H9 (cell line): ENCODE measurements around the gene AQP9. TPM values are rescaled to one million over a fixed set of nuclear protein-coding genes. Genes with fewer than 3 reads are reported as not detected.

Experiments used
- DNase-seq: peaks from one replicate; pipeline ENCODE4 v3.0.0-alpha.2; 2017
- H2AFZ ChIP-seq: one replicate; pipeline ENCODE4 v1.6.1; 2013; ENCODE audit warnings: mild to moderate bottlenecking, low read length, control low read depth, moderate library complexity
- H2AK5ac ChIP-seq: 2 replicates; pipeline ENCODE4 v1.6.1; 2013; ENCODE audit warnings: low read length, control low read depth, mixed read lengths; ENCODE audit not compliant: insufficient read length
- H2BK120ac ChIP-seq: one replicate; pipeline ENCODE4 v1.6.1; 2013; ENCODE audit warnings: low read depth, mild to moderate bottlenecking, low read length, control low read depth, inconsistent platforms; ENCODE audit not compliant: poor library complexity, severe bottlenecking
- H2BK12ac ChIP-seq: 2 replicates; pipeline ENCODE4 v1.6.1; 2013; ENCODE audit warnings: low read length, control low read depth, mixed read lengths, low read depth; ENCODE audit not compliant: insufficient read length
- H2BK15ac ChIP-seq: 2 replicates; pipeline ENCODE4 v1.6.1; 2013; ENCODE audit warnings: low read depth, low read length, control low read depth
- H2BK20ac ChIP-seq: one replicate; pipeline ENCODE4 v1.6.1; 2013; ENCODE audit warnings: low read depth, mild to moderate bottlenecking, low read length, control low read depth, inconsistent platforms; ENCODE audit not compliant: poor library complexity, severe bottlenecking
- H2BK5ac ChIP-seq: 2 replicates; pipeline ENCODE4 v1.6.1; 2013; ENCODE audit warnings: low read length, control low read depth, mixed read lengths; ENCODE audit not compliant: insufficient read length
- H3K14ac ChIP-seq: 2 replicates; pipeline ENCODE4 v1.6.1; 2013; ENCODE audit warnings: low read length, control low read depth; ENCODE audit not compliant: insufficient read depth
- H3K18ac ChIP-seq: 2 replicates; pipeline ENCODE4 v1.6.1; 2013; ENCODE audit warnings: low read depth, mild to moderate bottlenecking, mixed read lengths, low read length, control low read depth; ENCODE audit not compliant: insufficient read length
- H3K23ac ChIP-seq: 2 replicates; pipeline ENCODE4 v1.6.1; 2013; ENCODE audit warnings: low read length, control low read depth, mixed read lengths, low read depth; ENCODE audit not compliant: insufficient read length
- H3K23me2 ChIP-seq: 2 replicates; pipeline ENCODE4 v1.6.1; 2013; ENCODE audit warnings: low read depth, mild to moderate bottlenecking, mixed read lengths, low read length, control low read depth; ENCODE audit not compliant: insufficient read length, poor library complexity, severe bottlenecking
- H3K27ac ChIP-seq: 2 replicates; pipeline ENCODE4 v1.5.1; 2013; ENCODE audit warnings: low read length, control low read depth, mixed read lengths, low read depth; ENCODE audit not compliant: insufficient read length
- H3K27me3 ChIP-seq: 2 replicates; pipeline ENCODE4 v1.6.1; 2013; ENCODE audit warnings: low read length, control low read depth, inconsistent platforms; ENCODE audit not compliant: insufficient read depth
- H3K4ac ChIP-seq: 2 replicates; pipeline ENCODE4 v1.6.1; 2013; ENCODE audit warnings: low read depth, mild to moderate bottlenecking, control low read depth, inconsistent platforms, low read length, moderate library complexity
- H3K4me1 ChIP-seq: 2 replicates; pipeline ENCODE4 v1.6.1; 2013; ENCODE audit warnings: low read length, control low read depth, inconsistent platforms; ENCODE audit not compliant: insufficient read depth
- H3K4me2 ChIP-seq: 2 replicates; pipeline ENCODE4 v1.6.1; 2013; ENCODE audit warnings: low read length, control low read depth, mixed read lengths; ENCODE audit not compliant: insufficient read length, insufficient read depth
- H3K56ac ChIP-seq: 2 replicates; pipeline ENCODE4 v1.6.1; 2013; ENCODE audit warnings: low read depth, mild to moderate bottlenecking, mixed read lengths, low read length, control low read depth; ENCODE audit not compliant: insufficient read length
- H3K79me1 ChIP-seq: 2 replicates; pipeline ENCODE4 v1.6.1; 2013; ENCODE audit warnings: low read depth, mild to moderate bottlenecking, moderate library complexity, low read length, control low read depth, inconsistent platforms; ENCODE audit not compliant: insufficient read depth, poor library complexity, severe bottlenecking
- H3K79me2 ChIP-seq: 2 replicates; pipeline ENCODE4 v1.6.1; 2013; ENCODE audit warnings: low read length, control low read depth, inconsistent platforms; ENCODE audit not compliant: insufficient read depth
- H3K9ac ChIP-seq: 2 replicates; pipeline ENCODE4 v1.6.1; 2013; ENCODE audit warnings: low read length, control low read depth, mixed read lengths; ENCODE audit not compliant: insufficient read length; ENCODE audit errors: extremely low read depth
- H3K9me3 ChIP-seq: one replicate; pipeline ENCODE4 v1.6.1; 2013; ENCODE audit warnings: low read depth, low read length, inconsistent platforms; ENCODE audit not compliant: control insufficient read depth
- H3T11ph ChIP-seq: one replicate; pipeline ENCODE4 v1.6.1; 2013; ENCODE audit warnings: mild to moderate bottlenecking, low read length, control low read depth, inconsistent platforms
- H4K20me1 ChIP-seq: one replicate; pipeline ENCODE4 v1.6.1; 2013; ENCODE audit not compliant: control insufficient read depth, insufficient read length, insufficient read depth
- H4K5ac ChIP-seq: 2 replicates; pipeline ENCODE4 v1.6.1; 2013; ENCODE audit warnings: low read depth, mild to moderate bottlenecking, mixed read lengths, low read length, control low read depth; ENCODE audit not compliant: insufficient read length
- H4K8ac ChIP-seq: replicated peaks from 2 replicates; pipeline ENCODE4 v1.6.1; 2013; ENCODE audit warnings: low read length, control low read depth, mixed read lengths, low read depth; ENCODE audit not compliant: insufficient read length
- H4K91ac ChIP-seq: 2 replicates; pipeline ENCODE4 v1.6.1; 2013; ENCODE audit warnings: low read depth, mild to moderate bottlenecking, moderate library complexity, mixed read lengths, low read length, control low read depth; ENCODE audit not compliant: insufficient read length
- H3K27ac Mint-ChIP-seq, 3 experiments: 2 replicates in 2 of 3; 3 replicates in 1 of 3; pipeline ENCODE4 v1.8.0; 2020 to 2021; ENCODE audit warnings: mixed read lengths in 3 of 3, mild to moderate bottlenecking in 1 of 3, moderate library complexity in 1 of 3
- H3K27me3 Mint-ChIP-seq: 2 replicates; pipeline ENCODE4 v1.8.0; 2021; ENCODE audit warnings: low read depth, mild to moderate bottlenecking, moderate library complexity, mixed read lengths
- H3K36me3 Mint-ChIP-seq, 3 experiments: 2 replicates in 2 of 3; 3 replicates in 1 of 3; pipeline ENCODE4 v1.8.0; 2020 to 2021; ENCODE audit warnings: low read depth in 3 of 3, mixed read lengths in 3 of 3; ENCODE audit not compliant: insufficient read depth in 1 of 3
- H3K4me1 Mint-ChIP-seq, 2 experiments: 2 replicates each; pipeline ENCODE4 v1.8.0; 2020; ENCODE audit warnings: mixed read lengths in 2 of 2
- H3K4me3 Mint-ChIP-seq, 2 experiments: 2 replicates in 1 of 2; 3 replicates in 1 of 2; pipeline ENCODE4 v1.8.0; 2020 to 2021; ENCODE audit warnings: mild to moderate bottlenecking in 2 of 2, mixed read lengths in 2 of 2, moderate library complexity in 1 of 2
- H3K9me3 Mint-ChIP-seq, 2 experiments: 2 replicates in 1 of 2; 3 replicates in 1 of 2; pipeline ENCODE4 v1.8.0; 2020; ENCODE audit warnings: mild to moderate bottlenecking in 2 of 2, mixed read lengths in 2 of 2, moderate library complexity in 1 of 2
- WGBS: extraction: QIAGEN DNeasy Blood & Tissue Kit; methylation state at CpG from one replicate; pipeline ENCODE4 v1.1.7; 2013; ENCODE audit warnings: missing lambda C conversion rate, low lambda C conversion rate, mixed read lengths; ENCODE audit not compliant: insufficient read length; ENCODE audit errors: extremely low coverage; 5-methylcytosine and 5-hydroxymethylcytosine counted together
- total RNA-seq: library from RNA; stranded (reverse); gene quantifications from 2 replicates; pipeline ENCODE4 v1.2.1, GENCODE V29; 2021
- TF ChIP-seq, protein P1 (sequence below): fragments of 200-600 bp; sonication (generic); conservative IDR thresholded peaks from 3 replicates; pipeline ENCODE4 v1.8.0; 2021; ENCODE audit warnings: antibody characterized with exemption, mild to moderate bottlenecking

The AQP9 gene
- total RNA-seq, 1 experiment from 2014 or later = not detected

DNA sequence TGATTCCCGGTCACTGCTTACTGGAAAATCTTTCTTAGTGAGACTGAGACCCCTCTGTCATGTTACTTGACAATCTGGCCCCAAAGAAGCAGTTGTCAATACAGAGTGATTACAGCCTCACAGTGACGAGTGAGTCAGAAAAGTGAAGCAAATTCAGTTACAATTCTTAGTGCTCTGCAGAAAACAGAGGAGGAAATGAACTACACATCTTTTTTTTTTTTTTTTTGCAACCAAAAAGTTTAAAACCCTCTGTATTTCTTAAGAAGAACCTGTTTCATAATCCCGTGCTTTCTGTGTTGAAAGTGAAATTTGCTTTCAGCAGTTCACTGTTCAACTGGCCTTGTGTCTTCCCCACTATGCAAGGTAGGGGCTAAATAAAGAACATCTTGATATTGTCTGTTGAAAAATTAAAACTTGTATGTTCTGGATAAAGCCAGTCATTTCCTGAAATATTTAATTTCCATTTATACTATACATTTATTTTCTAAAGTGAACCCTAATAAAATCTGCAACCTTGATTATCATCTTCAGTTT, 1.9 kb downstream of the AQP9 start:
- H3K4me3 Mint-ChIP-seq = no peak overlapping the region
- Histone ChIP-seq H3K4me1 (no peaks in the 10 kb centered on the region), H3T11ph (no peak overlapping the region), H3K23ac (no peak overlapping the region), H3K27me3 (no peaks in the 10 kb centered on the region), H3K27ac (no peak overlapping the region), H3K79me2 (no peaks in the 10 kb centered on the region), H3K56ac (no peak overlapping the region), H2BK5ac (no peak overlapping the region), H2BK12ac (no peak overlapping the region), H4K91ac (no peak overlapping the region), H2BK120ac (no peak overlapping the region), H3K9ac (no peak overlapping the region), H4K20me1 (no peaks in the 10 kb centered on the region), H3K14ac (no peak overlapping the region), H2BK20ac (no peak overlapping the region), H3K9me3 (no peaks in the 10 kb centered on the region), H2BK15ac (no peak overlapping the region), H3K79me1 (no peaks in the 10 kb centered on the region), H3K4me2 (no peak overlapping the region), H2AK5ac (no peak overlapping the region), H3K4ac (no peak overlapping the region), H4K5ac (no peak overlapping the region), H2AFZ (no peak overlapping the region), H3K23me2 (no peaks in the 10 kb centered on the region), H3K18ac (no peak overlapping the region), H4K8ac (no peak overlapping the region)
- H3K27me3 Mint-ChIP-seq = no peaks in the 10 kb centered on the region; the same call in 1 of the 2 replicates
- no peak for DNase-seq
- TF ChIP-seq, protein P1, sequence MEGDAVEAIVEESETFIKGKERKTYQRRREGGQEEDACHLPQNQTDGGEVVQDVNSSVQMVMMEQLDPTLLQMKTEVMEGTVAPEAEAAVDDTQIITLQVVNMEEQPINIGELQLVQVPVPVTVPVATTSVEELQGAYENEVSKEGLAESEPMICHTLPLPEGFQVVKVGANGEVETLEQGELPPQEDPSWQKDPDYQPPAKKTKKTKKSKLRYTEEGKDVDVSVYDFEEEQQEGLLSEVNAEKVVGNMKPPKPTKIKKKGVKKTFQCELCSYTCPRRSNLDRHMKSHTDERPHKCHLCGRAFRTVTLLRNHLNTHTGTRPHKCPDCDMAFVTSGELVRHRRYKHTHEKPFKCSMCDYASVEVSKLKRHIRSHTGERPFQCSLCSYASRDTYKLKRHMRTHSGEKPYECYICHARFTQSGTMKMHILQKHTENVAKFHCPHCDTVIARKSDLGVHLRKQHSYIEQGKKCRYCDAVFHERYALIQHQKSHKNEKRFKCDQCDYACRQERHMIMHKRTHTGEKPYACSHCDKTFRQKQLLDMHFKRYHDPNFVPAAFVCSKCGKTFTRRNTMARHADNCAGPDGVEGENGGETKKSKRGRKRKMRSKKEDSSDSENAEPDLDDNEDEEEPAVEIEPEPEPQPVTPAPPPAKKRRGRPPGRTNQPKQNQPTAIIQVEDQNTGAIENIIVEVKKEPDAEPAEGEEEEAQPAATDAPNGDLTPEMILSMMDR = no peak
- H3K27ac Mint-ChIP-seq = no peak overlapping the region
- H3K36me3 Mint-ChIP-seq = no peaks in the 10 kb centered on the region
- H3K9me3 Mint-ChIP-seq = no peaks in the 10 kb centered on the region
- H3K4me1 Mint-ChIP-seq = peaks cover 7 to 8% of the 10 kb centered on the region in 2 experiments
- no CpG with 5 or more reads among the region's 3 CpGs for WGBS
